KMS-11 (cell line): Measurements from ENCODE around the gene WNT5B.

ENCODE experiments used
- H2AFZ ChIP-seq: fragments of 200-600 bp; sonication (generic); 2 replicates; pipeline ENCODE4 v1.6.1; 2016; ENCODE audit warnings: antibody characterized with exemption, mixed run types, low read depth
- H3K27ac ChIP-seq: fragments of 200-600 bp; sonication (generic); 2 replicates; pipeline ENCODE4 v1.6.1; 2016; ENCODE audit warnings: mild to moderate bottlenecking, mixed run types
- H3K27me3 ChIP-seq: fragments of 200-600 bp; sonication (generic); 2 replicates; pipeline ENCODE4 v1.6.1; 2017; ENCODE audit warnings: mild to moderate bottlenecking, low read depth, mixed run types, moderate library complexity; ENCODE audit not compliant: insufficient read depth
- H3K36me3 ChIP-seq: fragments of 200-600 bp; sonication (generic); 2 replicates; pipeline ENCODE4 v1.6.1; 2017; ENCODE audit warnings: mild to moderate bottlenecking, mixed run types; ENCODE audit not compliant: insufficient read depth
- H3K4me1 ChIP-seq: fragments of 200-600 bp; sonication (generic); 2 replicates; pipeline ENCODE4 v1.6.1; 2016; ENCODE audit warnings: mild to moderate bottlenecking, low read depth, mixed run types; ENCODE audit not compliant: poor library complexity, severe bottlenecking
- H3K4me2 ChIP-seq: fragments of 200-600 bp; sonication (generic); 2 replicates; pipeline ENCODE4 v1.7.0; 2016; ENCODE audit warnings: mild to moderate bottlenecking, mixed run types
- H3K4me3 ChIP-seq: fragments of 200-600 bp; sonication (generic); IDR thresholded peaks from 2 replicates; pipeline ENCODE4 v1.6.1; 2017; ENCODE audit warnings: low read depth, low read length, mixed read lengths; ENCODE audit not compliant: insufficient read depth
- H3K79me2 ChIP-seq: fragments of 200-600 bp; sonication (generic); 2 replicates; pipeline ENCODE4 v1.6.1; 2016; ENCODE audit warnings: low read depth, mixed run types; ENCODE audit not compliant: insufficient read depth
- H3K9ac ChIP-seq: fragments of 200-600 bp; sonication (generic); 2 replicates; pipeline ENCODE4 v1.6.1; 2016; ENCODE audit warnings: mild to moderate bottlenecking, mixed run types
- H4K20me1 ChIP-seq: fragments of 200-600 bp; sonication (generic); 2 replicates; pipeline ENCODE4 v1.6.1; 2016; ENCODE audit warnings: mild to moderate bottlenecking, mixed run types; ENCODE audit not compliant: insufficient read depth
- CTCF ChIP-seq: fragments of 200-600 bp; sonication (generic); conservative IDR thresholded peaks from 2 replicates; pipeline ENCODE4 v1.6.1; 2017; ENCODE audit warnings: low read depth, mild to moderate bottlenecking, antibody characterized with exemption, low read length, moderate library complexity, mixed read lengths

The WNT5B gene

DNA sequence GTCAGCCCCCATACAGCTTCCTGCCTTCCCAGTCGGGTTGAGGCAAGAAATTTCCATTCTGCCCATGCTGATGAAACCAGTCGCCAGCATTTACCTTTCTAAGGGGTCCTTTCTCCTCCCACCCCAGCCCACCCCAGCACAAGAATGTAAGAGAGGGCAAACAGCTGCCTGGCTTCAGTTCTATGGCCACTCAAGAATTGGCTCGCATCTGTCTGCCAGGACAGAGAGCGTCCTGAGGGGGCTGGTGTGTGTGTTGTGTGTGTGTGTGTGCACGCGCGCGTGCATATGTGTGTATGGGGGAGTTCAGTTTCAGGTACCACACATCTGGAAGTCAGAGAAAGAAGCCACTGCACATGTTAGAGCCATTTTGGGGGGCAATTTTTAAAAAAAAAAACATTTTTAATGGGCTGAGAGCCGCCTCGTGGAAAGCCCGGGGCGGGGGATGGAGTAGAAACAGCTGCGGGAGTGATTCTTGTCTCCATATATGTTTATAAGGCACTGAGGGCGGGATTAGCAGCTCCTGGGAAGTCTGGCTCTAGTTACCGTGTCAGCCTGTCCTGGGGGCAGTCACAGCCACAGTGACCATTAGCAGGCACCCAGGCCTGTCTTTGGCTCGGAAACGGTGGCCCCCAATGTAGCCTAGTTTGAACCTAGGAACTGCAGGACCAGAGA lies at the start of gene WNT5B:
TSS of gene WNT5B (plus strand) at position 566 of the 672 bp plus-strand sequence. CDS start 2,124 bp downstream, outside the sequence.
- TF ChIP-seq CTCF: no peak
- H3K9ac ChIP-seq: no peak within 1 kb of the TSS
- H3K27ac ChIP-seq: no peak within 1 kb of the TSS
- H3K4me2 ChIP-seq: no peak within 1 kb of the TSS
- H4K20me1 ChIP-seq: no peaks in the 10 kb centered on the region
- H3K4me1 ChIP-seq: no peaks in the 10 kb centered on the region
- H3K27me3 ChIP-seq: no peaks in the 10 kb centered on the region
- H3K4me3 ChIP-seq: no peak within 1 kb of the TSS
- no peak within 1 kb of the TSS for H2AFZ ChIP-seq
- H3K79me2 ChIP-seq: peaks cover 33% of the 10 kb centered on the region
- H3K36me3 ChIP-seq: no peaks in the 10 kb centered on the region; the same call in 1 of the 2 replicates

DNA sequence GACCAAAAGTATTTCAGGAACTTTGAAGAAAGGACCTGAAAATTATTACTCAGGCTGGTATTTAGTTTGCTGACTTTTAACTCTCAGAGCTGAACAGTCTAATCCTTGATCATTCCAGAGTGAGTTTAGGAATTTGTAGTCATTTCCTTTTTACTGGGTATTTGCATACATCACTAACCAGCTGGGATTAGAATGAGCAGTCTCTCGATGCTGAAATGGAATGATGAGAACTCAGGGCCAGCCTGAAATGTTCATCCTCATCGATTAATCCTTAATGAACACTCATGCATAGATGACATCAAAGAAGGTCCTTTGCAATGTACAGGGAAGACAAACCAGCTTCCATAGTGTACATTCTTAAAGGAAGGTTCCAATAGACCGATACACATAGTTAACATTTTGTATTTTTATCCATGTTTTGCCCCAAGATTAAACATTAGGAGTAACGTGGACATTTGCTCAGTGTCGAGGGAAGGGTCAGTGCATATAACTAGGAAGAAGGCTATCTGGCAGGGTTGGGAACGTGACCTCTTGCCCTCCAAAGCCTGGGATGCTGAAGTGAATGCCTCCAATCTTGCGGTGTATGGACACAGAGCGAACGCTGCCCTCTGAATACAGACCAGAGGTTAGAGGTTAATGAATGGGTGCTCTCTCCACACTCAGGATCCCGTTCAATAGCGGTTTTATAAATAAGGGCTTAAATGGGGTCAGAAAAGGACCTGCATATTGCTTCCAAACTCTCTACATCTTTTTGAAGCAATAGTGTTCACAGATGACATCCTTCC lies 49.2 kb upstream of the WNT5B start:
- Histone ChIP-seq H4K20me1 (peaks cover 27% of the 10 kb centered on the region), H3K79me2 (peaks cover 99% of the 10 kb centered on the region), H3K4me3 (no peak overlapping the region), H3K36me3 (no peaks in the 10 kb centered on the region), H2AFZ (no peak overlapping the region), H3K4me2 (peak overlapping the region; percentile 24; the same call in 1 of the 2 replicates), H3K9ac (no peak overlapping the region), H3K27ac (no peak overlapping the region; the same call in 1 of the 2 replicates), H3K4me1 (peaks cover 76% of the 10 kb centered on the region), H3K27me3 (no peaks in the 10 kb centered on the region)
- no peak for TF ChIP-seq CTCF

DNA sequence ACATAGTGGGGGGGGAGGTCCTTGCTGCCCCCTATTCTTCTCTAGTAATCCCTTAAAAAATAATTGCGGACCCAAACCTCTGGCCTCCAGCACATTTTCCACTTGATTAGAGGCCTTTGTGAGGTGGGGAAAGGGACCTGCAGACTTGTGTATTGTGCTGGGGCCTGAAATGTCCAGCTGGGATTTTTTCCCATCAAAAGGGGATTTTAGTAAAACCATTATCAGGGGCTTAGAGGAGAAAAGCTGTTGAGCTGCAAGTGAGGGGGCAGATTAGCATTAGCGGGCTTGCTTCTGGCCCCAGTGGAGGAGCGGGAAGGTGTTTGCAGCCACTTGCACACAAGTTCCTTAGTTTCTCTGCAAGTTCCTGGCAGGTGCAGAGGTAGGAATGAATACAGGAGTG lies 48.5 kb upstream of the WNT5B start:
- Histone ChIP-seq H3K4me3 (no peak overlapping the region), H3K4me2 (peak overlapping the region; percentile 24; the same call in 1 of the 2 replicates), H3K4me1 (peaks cover 82% of the 10 kb centered on the region), H3K36me3 (no peaks in the 10 kb centered on the region), H3K27ac (no peak overlapping the region; the same call in 1 of the 2 replicates), H3K79me2 (peaks cover 99% of the 10 kb centered on the region), H2AFZ (no peak overlapping the region), H3K27me3 (no peaks in the 10 kb centered on the region), H3K9ac (no peak overlapping the region), H4K20me1 (peaks cover 33% of the 10 kb centered on the region)
- no peak for TF ChIP-seq CTCF

DNA sequence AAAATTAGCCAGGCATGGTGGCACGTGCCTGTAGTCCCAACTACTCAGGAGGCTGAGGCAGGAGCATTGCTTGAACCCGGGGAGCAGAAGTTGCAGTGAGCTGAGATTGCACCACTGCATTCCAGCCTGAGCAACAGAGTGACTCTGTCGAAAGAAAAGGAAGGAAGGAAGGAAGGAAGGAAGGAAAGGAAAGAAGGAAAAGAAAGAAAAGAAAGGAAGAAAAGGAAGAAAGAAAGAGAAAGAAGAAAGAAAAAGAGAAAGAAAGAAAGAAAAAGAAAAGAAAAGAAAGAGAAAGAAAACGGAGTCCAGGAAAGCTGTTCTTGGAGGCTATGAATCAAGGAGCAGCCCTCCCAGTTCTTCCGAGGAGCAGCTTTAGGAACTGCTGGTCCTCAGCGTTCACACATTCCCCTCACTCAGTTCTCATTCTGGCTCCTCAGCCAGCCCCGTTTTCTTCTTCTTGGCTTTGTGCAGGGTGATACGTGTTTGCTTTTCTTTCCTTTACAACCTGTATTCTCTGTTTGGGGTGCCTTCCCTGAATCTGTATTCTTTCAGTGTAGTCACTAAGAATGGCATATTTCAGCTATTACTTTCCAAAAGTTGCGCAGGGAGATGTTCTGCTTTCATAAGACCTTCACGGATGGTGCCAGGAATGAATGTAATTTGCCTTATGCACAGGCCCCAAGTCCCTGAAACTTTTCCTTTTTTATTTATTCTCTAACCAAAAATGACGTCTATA lies 46.9 kb upstream of the WNT5B start:
- H3K4me1 ChIP-seq: peaks cover 94% of the 10 kb centered on the region
- no peaks in the 10 kb centered on the region for H3K27me3 ChIP-seq
- H3K36me3 ChIP-seq: no peaks in the 10 kb centered on the region
- peaks cover 99% of the 10 kb centered on the region for H3K79me2 ChIP-seq
- no peak for TF ChIP-seq CTCF
- H3K4me3 ChIP-seq: no peak overlapping the region
- peaks cover 36% of the 10 kb centered on the region for H4K20me1 ChIP-seq
- no peak overlapping the region for H2AFZ ChIP-seq
- H3K27ac ChIP-seq: peak overlapping the region; percentile 40; the same call in 1 of the 2 replicates
- no peak overlapping the region for H3K9ac ChIP-seq
- H3K4me2 ChIP-seq: peak overlapping the region; percentile 53; the same call in 1 of the 2 replicates
